Right atrium auricular region (tissue), 2 donors: ENCODE results near the gene B4GALNT2. TPM values are rescaled to one million over a fixed set of nuclear protein-coding genes. Genes with fewer than 3 reads are reported as not detected.

ENCODE experiments used
- DNase-seq: peaks from one replicate; pipeline ENCODE4 v3.0.0-alpha.2; 2019; ENCODE audit warnings: low spot score
- H3K27ac ChIP-seq, 2 donors: fragments of 200-600 bp; sonication (generic); 1 replicate in 1 of 2; 2 replicates in 1 of 2; pipeline ENCODE4 v1.5.1; 2016 to 2019
- H3K27me3 ChIP-seq, 2 donors: fragments of 200-600 bp; sonication (generic); one replicate each; pipeline versions ENCODE4 v1.5.1 to v1.6.0; 2017 to 2019
- H3K36me3 ChIP-seq: fragments of 200-600 bp; sonication (generic); one replicate; pipeline ENCODE4 v1.5.1; 2016
- H3K4me1 ChIP-seq, 2 donors: fragments of 200-600 bp; sonication (generic); one replicate each; pipeline versions ENCODE4 v1.5.1 to v1.6.0; 2017 to 2019
- H3K4me3 ChIP-seq, 2 donors: fragments of 200-600 bp; sonication (generic); 1 replicate in 1 of 2; 2 replicates in 1 of 2; pipeline ENCODE4 v1.5.1; 2017 to 2019; ENCODE audit warnings: mild to moderate bottlenecking in 1 of 2, moderate library complexity in 1 of 2
- H3K9me3 ChIP-seq, 2 donors: fragments of 200-600 bp; sonication (generic); one replicate each; pipeline ENCODE4 v1.5.1; 2019
- CTCF ChIP-seq, 2 donors: fragments of 200-600 bp; sonication (generic); IDR thresholded peaks; one replicate each; pipeline ENCODE4 v1.5.1; 2019; ENCODE audit warnings: antibody characterized with exemption in 2 of 2
- total RNA-seq, 2 donors: library from RNA; depleted of rRNA; stranded (reverse); fragments of >200 nt; gene quantifications; one replicate each; pipeline ENCODE4 v1.1.0, GENCODE V29; 2016

Gene B4GALNT2
- total RNA-seq, 2 donors from 2014 or later, result not detected

- Histone ChIP-seq H3K9me3 (no peaks in the 10 kb centered on the region), H3K4me3 (no peak overlapping the region), H3K27ac (no peak overlapping the region), H3K27me3 (no peaks in the 10 kb centered on the region), H3K36me3 (no peaks in the 10 kb centered on the region), H3K4me1 (no peaks in the 10 kb centered on the region)
- DNase-seq, result no peak
- no peak for TF ChIP-seq CTCF (IDR thresholded peaks at IDR 0.05)
Observed at GRCh38 chr17:49197346-49197998, 64.9 kb downstream of the B4GALNT2 start.

DNA sequence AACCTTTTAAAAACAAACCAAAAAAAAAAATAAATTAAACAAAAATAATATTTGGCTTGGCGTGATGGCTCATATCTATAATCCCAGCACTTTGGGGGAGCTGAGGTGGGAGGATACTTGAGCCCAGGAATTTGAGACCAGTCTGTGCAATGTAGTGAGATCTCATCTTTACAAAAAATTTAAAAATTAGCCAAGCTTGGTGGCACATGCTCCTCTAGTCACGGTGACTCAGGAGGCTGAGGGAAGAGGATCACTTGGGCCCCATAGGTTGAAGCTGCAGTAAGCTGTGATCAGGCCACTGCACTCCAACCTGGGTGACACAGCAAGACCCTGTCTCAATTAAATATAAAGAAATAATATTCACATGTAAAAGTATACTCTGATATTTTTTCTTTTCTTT is 65.6 kb downstream of the B4GALNT2 start:
- no peaks in the 10 kb centered on the region for H3K4me1 ChIP-seq
- H3K27ac ChIP-seq, result no peak overlapping the region
- no peak for TF ChIP-seq CTCF (IDR thresholded peaks at IDR 0.05)
- no peaks in the 10 kb centered on the region for H3K36me3 ChIP-seq
- DNase-seq, result no peak
- no peak overlapping the region for H3K4me3 ChIP-seq
- no peaks in the 10 kb centered on the region for H3K9me3 ChIP-seq
- H3K27me3 ChIP-seq, result no peaks in the 10 kb centered on the region

- Histone ChIP-seq H3K27ac (no peak overlapping the region), H3K36me3 (no peaks in the 10 kb centered on the region), H3K9me3 (no peaks in the 10 kb centered on the region), H3K4me3 (no peak overlapping the region), H3K27me3 (no peaks in the 10 kb centered on the region), H3K4me1 (no peaks in the 10 kb centered on the region)
- no peak for TF ChIP-seq CTCF (IDR thresholded peaks at IDR 0.05)
- DNase-seq, result no peak
Observed at GRCh38 chr17:49200423-49201083, 68.0 kb downstream of the B4GALNT2 start.

DNA sequence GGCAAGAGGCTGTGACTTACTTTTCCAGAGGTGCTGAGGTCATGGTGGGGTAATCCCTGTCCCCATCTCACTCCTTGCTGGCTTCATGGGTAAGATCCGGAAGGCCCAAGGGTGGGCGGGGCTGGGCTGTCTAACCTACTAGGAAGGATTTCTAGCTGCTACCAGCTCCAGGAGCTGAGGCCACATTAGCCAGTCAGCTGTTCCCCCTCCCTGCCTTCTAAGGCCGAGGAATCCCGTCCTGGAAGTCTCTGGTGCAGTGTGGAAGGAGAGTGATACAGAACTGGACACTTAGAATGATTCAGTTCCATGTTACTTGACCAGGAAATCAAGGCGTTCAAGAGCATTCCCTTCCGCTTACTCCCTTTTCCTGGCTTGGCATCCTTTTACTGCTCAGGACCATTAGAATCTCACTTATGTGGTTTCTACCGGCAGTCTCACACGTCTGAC is 68.9 kb downstream of the B4GALNT2 start:
- DNase-seq, result no peak
- Histone ChIP-seq H3K9me3 (no peaks in the 10 kb centered on the region), H3K27ac (peak overlapping the region in 1 of 2 donors; percentile 35), H3K27me3 (no peaks in the 10 kb centered on the region), H3K4me3 (no peak overlapping the region), H3K4me1 (no peaks in the 10 kb centered on the region), H3K36me3 (no peaks in the 10 kb centered on the region)
- no peak for TF ChIP-seq CTCF (IDR thresholded peaks at IDR 0.05)

DNA sequence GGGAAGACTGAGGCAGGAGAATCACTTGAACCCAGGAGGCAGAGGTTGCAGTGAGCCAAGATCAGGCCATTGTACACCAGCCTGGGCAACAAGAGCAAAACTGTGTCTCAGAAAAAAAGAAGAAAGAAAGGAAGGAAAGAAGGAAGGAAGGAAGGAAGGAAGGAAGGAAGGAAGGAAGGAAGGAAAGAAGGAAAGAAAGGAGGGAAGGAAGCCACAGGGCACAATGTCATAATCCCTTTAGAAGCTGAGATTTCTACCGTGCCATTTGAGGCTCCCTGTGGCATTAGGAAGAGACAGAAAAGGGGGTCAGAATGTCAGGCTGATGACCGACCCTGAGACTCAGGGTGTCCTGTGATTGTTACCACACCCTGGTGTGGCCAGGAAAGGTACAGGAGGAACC is 71.2 kb downstream of the B4GALNT2 start:
- no peak for DNase-seq
- H3K4me1 ChIP-seq, result no peaks in the 10 kb centered on the region
- H3K27ac ChIP-seq, result no peak overlapping the region
- no peaks in the 10 kb centered on the region for H3K36me3 ChIP-seq
- H3K4me3 ChIP-seq, result no peak overlapping the region
- no peaks in the 10 kb centered on the region for H3K9me3 ChIP-seq
- no peaks in the 10 kb centered on the region for H3K27me3 ChIP-seq
- no peak for TF ChIP-seq CTCF (IDR thresholded peaks at IDR 0.05)
